ENCODE measurements around the gene NRARP.
"Not testable (repeated sequence)": the region's sequence is repeated elsewhere in the genome, so short reads cannot be mapped to it uniquely, and the experiment has no call there.

Gene NRARP

GRCh38 chr9:137336735-137337134, 34.7 kb upstream of the NRARP start:
- H3K9ac ChIP-seq (ENCODE audit: low read depth in 1 of 2, low read length in 2 of 2) = no peak overlapping the region
- H3K27me3 ChIP-seq (ENCODE audit: control insufficient read depth in 2 of 2, insufficient read depth in 2 of 2, low read length in 2 of 2) = no peaks in the 10 kb centered on the region
- no peaks in the 10 kb centered on the region for H3K9me3 ChIP-seq (ENCODE audit: control insufficient read depth in 2 of 2, low read length in 2 of 2)
- H3K27ac ChIP-seq (ENCODE audit: low read depth in 2 of 2, low read length in 2 of 2) = no peak overlapping the region
- H3K4me3 ChIP-seq (ENCODE audit: low read length in 2 of 2) = no peak overlapping the region
- H3K4me1 ChIP-seq (ENCODE audit: control insufficient read depth in 2 of 2, insufficient read depth in 2 of 2, low read length in 2 of 2) = no peaks in the 10 kb centered on the region
- no peaks in the 10 kb centered on the region for H3K36me3 ChIP-seq (ENCODE audit: control insufficient read depth in 2 of 2, insufficient read depth in 2 of 2, low read length in 2 of 2)

- Histone ChIP-seq H3K27ac (ENCODE audit: low read depth in 2 of 2, low read length in 2 of 2) (no peak overlapping the region), H3K9ac (ENCODE audit: low read depth in 1 of 2, low read length in 2 of 2) (no peak overlapping the region), H3K4me3 (ENCODE audit: low read length in 2 of 2) (no peak overlapping the region), H3K9me3 (ENCODE audit: control insufficient read depth in 2 of 2, low read length in 2 of 2) (peaks cover 0 to under 1% of the 10 kb centered on the region in 2 donors), H3K36me3 (ENCODE audit: control insufficient read depth in 2 of 2, insufficient read depth in 2 of 2, low read length in 2 of 2) (no peaks in the 10 kb centered on the region), H3K4me1 (ENCODE audit: control insufficient read depth in 2 of 2, insufficient read depth in 2 of 2, low read length in 2 of 2) (no peaks in the 10 kb centered on the region), H3K27me3 (ENCODE audit: control insufficient read depth in 2 of 2, insufficient read depth in 2 of 2, low read length in 2 of 2) (no peaks in the 10 kb centered on the region)
These were observed 31.1 kb upstream of the NRARP start for GRCh38 chr9:137333016-137333671.

GRCh38 chr9:137331929-137332328, 29.9 kb upstream of the NRARP start:
- Histone ChIP-seq H3K9me3 (ENCODE audit: control insufficient read depth in 2 of 2, low read length in 2 of 2) (peaks cover 2 to 5% of the 10 kb centered on the region in 2 donors), H3K9ac (ENCODE audit: low read depth in 1 of 2, low read length in 2 of 2) (no peak overlapping the region), H3K27me3 (ENCODE audit: control insufficient read depth in 2 of 2, insufficient read depth in 2 of 2, low read length in 2 of 2) (no peaks in the 10 kb centered on the region), H3K4me1 (ENCODE audit: control insufficient read depth in 2 of 2, insufficient read depth in 2 of 2, low read length in 2 of 2) (no peaks in the 10 kb centered on the region), H3K36me3 (ENCODE audit: control insufficient read depth in 2 of 2, insufficient read depth in 2 of 2, low read length in 2 of 2) (no peaks in the 10 kb centered on the region), H3K4me3 (ENCODE audit: low read length in 2 of 2) (no peak overlapping the region), H3K27ac (ENCODE audit: low read depth in 2 of 2, low read length in 2 of 2) (no peak overlapping the region)

- H3K9me3 ChIP-seq (ENCODE audit: control insufficient read depth in 2 of 2, low read length in 2 of 2) = peaks cover 2 to 5% of the 10 kb centered on the region in 2 donors
- H3K9ac ChIP-seq (ENCODE audit: low read depth in 1 of 2, low read length in 2 of 2) = no peak overlapping the region
- no peak overlapping the region for H3K4me3 ChIP-seq (ENCODE audit: low read length in 2 of 2)
- H3K4me1 ChIP-seq (ENCODE audit: control insufficient read depth in 2 of 2, insufficient read depth in 2 of 2, low read length in 2 of 2) = no peaks in the 10 kb centered on the region
- H3K27me3 ChIP-seq (ENCODE audit: control insufficient read depth in 2 of 2, insufficient read depth in 2 of 2, low read length in 2 of 2) = no peaks in the 10 kb centered on the region
- H3K36me3 ChIP-seq (ENCODE audit: control insufficient read depth in 2 of 2, insufficient read depth in 2 of 2, low read length in 2 of 2) = no peaks in the 10 kb centered on the region
- H3K27ac ChIP-seq (ENCODE audit: low read depth in 2 of 2, low read length in 2 of 2) = no peak overlapping the region
These were observed 28.6 kb upstream of the NRARP start for GRCh38 chr9:137330689-137331088.

DNA sequence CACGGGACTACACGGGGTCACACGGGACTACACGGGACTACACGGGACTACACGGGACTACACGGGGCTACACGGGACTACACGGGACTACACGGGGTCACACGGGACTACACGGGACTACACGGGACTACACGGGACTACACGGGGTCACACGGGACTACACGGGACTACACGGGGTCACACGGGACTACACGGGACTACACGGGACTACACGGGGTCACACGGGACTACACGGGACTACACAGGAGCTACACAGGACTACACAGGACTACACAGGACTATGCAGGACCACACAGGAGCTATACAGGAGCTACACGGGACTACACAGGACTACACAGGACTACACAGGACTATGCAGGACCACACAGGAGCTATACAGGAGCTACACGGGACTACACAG, 27.5 kb upstream of the NRARP start:
- H3K27me3 ChIP-seq (ENCODE audit: control insufficient read depth in 2 of 2, insufficient read depth in 2 of 2, low read length in 2 of 2); H3K4me1 ChIP-seq (ENCODE audit: control insufficient read depth in 2 of 2, insufficient read depth in 2 of 2, low read length in 2 of 2); H3K9ac ChIP-seq (ENCODE audit: low read depth in 1 of 2, low read length in 2 of 2); H3K9me3 ChIP-seq (ENCODE audit: control insufficient read depth in 2 of 2, low read length in 2 of 2); H3K36me3 ChIP-seq (ENCODE audit: control insufficient read depth in 2 of 2, insufficient read depth in 2 of 2, low read length in 2 of 2); H3K27ac ChIP-seq (ENCODE audit: low read depth in 2 of 2, low read length in 2 of 2); H3K4me3 ChIP-seq (ENCODE audit: low read length in 2 of 2): not testable (repeated sequence)

GRCh38 chr9:137327641-137328550, 25.8 kb upstream of the NRARP start:
- H3K36me3 ChIP-seq (ENCODE audit: control insufficient read depth in 2 of 2, insufficient read depth in 2 of 2, low read length in 2 of 2); H3K9ac ChIP-seq (ENCODE audit: low read depth in 1 of 2, low read length in 2 of 2); H3K4me3 ChIP-seq (ENCODE audit: low read length in 2 of 2); H3K27me3 ChIP-seq (ENCODE audit: control insufficient read depth in 2 of 2, insufficient read depth in 2 of 2, low read length in 2 of 2); H3K9me3 ChIP-seq (ENCODE audit: control insufficient read depth in 2 of 2, low read length in 2 of 2); H3K4me1 ChIP-seq (ENCODE audit: control insufficient read depth in 2 of 2, insufficient read depth in 2 of 2, low read length in 2 of 2); H3K27ac ChIP-seq (ENCODE audit: low read depth in 2 of 2, low read length in 2 of 2): not testable (repeated sequence)

DNA sequence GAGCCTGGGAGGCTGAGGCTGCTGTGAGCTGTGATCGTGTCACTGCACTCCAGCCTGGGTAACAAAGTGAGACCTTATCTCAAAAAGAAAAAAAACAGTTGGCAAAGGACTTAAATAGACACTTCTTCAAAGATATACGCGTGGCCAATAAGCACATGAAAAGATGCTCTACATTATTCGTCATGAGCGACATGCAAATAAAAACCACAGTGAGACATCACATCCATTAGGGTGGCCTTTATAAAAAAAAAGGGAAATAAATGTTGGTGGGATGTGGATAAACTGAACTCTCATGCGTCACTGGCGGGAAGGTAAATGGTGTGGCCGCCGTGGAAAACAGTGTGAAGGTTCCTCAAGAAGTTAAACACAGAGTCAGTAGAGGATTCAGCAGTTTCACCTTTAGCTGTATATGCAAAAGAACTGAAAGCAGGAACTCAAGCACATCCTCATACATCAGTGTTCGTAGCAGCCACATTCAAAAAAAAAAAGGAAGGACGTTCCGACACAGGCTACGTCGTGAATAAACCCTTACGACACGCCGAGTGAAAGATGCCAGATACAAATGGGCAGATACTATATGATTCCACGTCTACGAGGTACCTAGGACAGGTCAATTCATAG, 24.5 kb upstream of the NRARP start:
- Histone ChIP-seq H3K27ac (ENCODE audit: low read depth in 2 of 2, low read length in 2 of 2) (peak overlapping the region in 1 of 2 donors; percentile 2), H3K27me3 (ENCODE audit: control insufficient read depth in 2 of 2, insufficient read depth in 2 of 2, low read length in 2 of 2) (no peaks in the 10 kb centered on the region), H3K9me3 (ENCODE audit: control insufficient read depth in 2 of 2, low read length in 2 of 2) (peaks cover 2 to 5% of the 10 kb centered on the region in 2 donors), H3K9ac (ENCODE audit: low read depth in 1 of 2, low read length in 2 of 2) (no peak overlapping the region), H3K36me3 (ENCODE audit: control insufficient read depth in 2 of 2, insufficient read depth in 2 of 2, low read length in 2 of 2) (no peaks in the 10 kb centered on the region), H3K4me1 (ENCODE audit: control insufficient read depth in 2 of 2, insufficient read depth in 2 of 2, low read length in 2 of 2) (no peaks in the 10 kb centered on the region), H3K4me3 (ENCODE audit: low read length in 2 of 2) (no peak overlapping the region)

DNA sequence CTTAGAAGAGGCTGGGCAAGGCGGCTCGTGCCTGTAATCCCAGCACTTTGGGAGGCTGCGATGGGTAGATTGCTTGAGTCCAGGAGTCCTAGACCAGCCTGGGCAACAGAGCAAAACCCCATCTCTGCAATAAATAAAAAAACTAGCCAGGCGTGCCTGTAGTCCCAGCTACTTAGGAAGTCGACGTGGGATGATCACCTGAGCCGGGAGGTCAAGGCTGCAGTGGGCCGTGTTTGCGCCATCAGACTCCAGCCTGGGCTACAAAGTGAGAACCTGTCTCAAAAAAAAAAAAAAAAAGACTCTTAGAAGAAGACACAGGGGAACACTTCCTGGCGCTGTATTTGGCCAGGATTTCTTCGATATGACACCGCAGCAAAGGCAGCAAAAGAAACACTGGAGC, 23.7 kb upstream of the NRARP start:
- Histone ChIP-seq H3K27ac (ENCODE audit: low read depth in 2 of 2, low read length in 2 of 2) (no peak overlapping the region), H3K9ac (ENCODE audit: low read depth in 1 of 2, low read length in 2 of 2) (no peak overlapping the region), H3K36me3 (ENCODE audit: control insufficient read depth in 2 of 2, insufficient read depth in 2 of 2, low read length in 2 of 2) (no peaks in the 10 kb centered on the region), H3K9me3 (ENCODE audit: control insufficient read depth in 2 of 2, low read length in 2 of 2) (peaks cover 2 to 5% of the 10 kb centered on the region in 2 donors), H3K4me1 (ENCODE audit: control insufficient read depth in 2 of 2, insufficient read depth in 2 of 2, low read length in 2 of 2) (no peaks in the 10 kb centered on the region), H3K4me3 (ENCODE audit: low read length in 2 of 2) (no peak overlapping the region), H3K27me3 (ENCODE audit: control insufficient read depth in 2 of 2, insufficient read depth in 2 of 2, low read length in 2 of 2) (no peaks in the 10 kb centered on the region)

- no peak overlapping the region for H3K9ac ChIP-seq (ENCODE audit: low read depth in 1 of 2, low read length in 2 of 2)
- no peak overlapping the region for H3K4me3 ChIP-seq (ENCODE audit: low read length in 2 of 2)
- H3K4me1 ChIP-seq (ENCODE audit: control insufficient read depth in 2 of 2, insufficient read depth in 2 of 2, low read length in 2 of 2) = peaks cover 0 to 3% of the 10 kb centered on the region in 2 donors
- H3K36me3 ChIP-seq (ENCODE audit: control insufficient read depth in 2 of 2, insufficient read depth in 2 of 2, low read length in 2 of 2) = no peaks in the 10 kb centered on the region
- peaks cover 2 to 5% of the 10 kb centered on the region in 2 donors for H3K9me3 ChIP-seq (ENCODE audit: control insufficient read depth in 2 of 2, low read length in 2 of 2)
- H3K27me3 ChIP-seq (ENCODE audit: control insufficient read depth in 2 of 2, insufficient read depth in 2 of 2, low read length in 2 of 2) = no peaks in the 10 kb centered on the region
- no peak overlapping the region for H3K27ac ChIP-seq (ENCODE audit: low read depth in 2 of 2, low read length in 2 of 2)
These were observed 23.1 kb upstream of the NRARP start for GRCh38 chr9:137325124-137325523.
